K562 (cell line): Measurements from ENCODE around the gene CCN2.

Experiments used
- EP300 ChIP-seq: IDR thresholded peaks from 2 replicates; pipeline ENCODE4 v1.6.1; 2012; ENCODE audit warnings: low read length, improper control_type of control experiment
- ID3 ChIP-seq, 2 experiments: fragments of 250-450 bp in 1 of 2; fragments of 450-650 bp in 1 of 2; sonication (Bioruptor Pico) in 1 of 2; IDR thresholded peaks; 2 replicates each; pipeline versions ENCODE4 v1.6.1 to v1.8.0; 2016 to 2021; ENCODE audit warnings: mild to moderate bottlenecking in 2 of 2, moderate library complexity in 2 of 2, missing compliant biosample characterization in 1 of 2, missing genetic modification characterization in 1 of 2
- MAX ChIP-seq: sonication (generic); formaldehyde crosslinking; IDR thresholded peaks from 2 replicates; pipeline ENCODE4 v1.9.0; 2022; ENCODE audit warnings: mild to moderate bottlenecking, missing genetic modification reagents
- RFX5 ChIP-seq: IDR thresholded peaks from 2 replicates; pipeline ENCODE4 v1.6.1; 2011; ENCODE audit warnings: low read depth, mild to moderate bottlenecking, improper control_type of control experiment, low read length
- SAFB2 ChIP-seq: fragments of 200-400 bp; formaldehyde crosslinking; IDR thresholded peaks from 2 replicates; pipeline ENCODE4 v1.6.1; 2018; ENCODE audit warnings: borderline replicate concordance, low read length, low read depth, moderate library complexity; ENCODE audit not compliant: severe bottlenecking
- SLC30A9 ChIP-seq: fragments of 250-450 bp; sonication (Bioruptor Pico); IDR thresholded peaks from 2 replicates; pipeline ENCODE4 v1.8.0; 2022; ENCODE audit warnings: mild to moderate bottlenecking, moderate library complexity
- ZFP30 ChIP-seq: fragments of 250-450 bp; sonication (Bioruptor Pico); IDR thresholded peaks from 2 replicates; pipeline ENCODE4 v1.8.0; 2022; ENCODE audit warnings: moderate library complexity, mild to moderate bottlenecking, inconsistent platforms, borderline replicate concordance
- ZFX ChIP-seq: sonication (generic); formaldehyde crosslinking; IDR thresholded peaks from 2 replicates; pipeline ENCODE4 v1.8.0; 2022; ENCODE audit warnings: mild to moderate bottlenecking, missing genetic modification reagents, moderate library complexity
- TF ChIP-seq, protein P1 (sequence below): sonication (generic); formaldehyde crosslinking; IDR thresholded peaks from 2 replicates; pipeline ENCODE4 v1.8.0; 2022; ENCODE audit warnings: missing genetic modification reagents, mild to moderate bottlenecking, borderline replicate concordance
- TF ChIP-seq, protein P2 (sequence below), 3 experiments: IDR thresholded peaks in 2 of 3; conservative IDR thresholded peaks in 1 of 3; 2 replicates each; pipeline ENCODE4 v1.5.1; 2011 to 2012; ENCODE audit warnings: low read length in 3 of 3, mild to moderate bottlenecking in 3 of 3, control low read depth in 2 of 3, improper control_type of control experiment in 1 of 3, inconsistent platforms in 1 of 3, low read depth in 1 of 3, mixed read lengths in 1 of 3, moderate library complexity in 1 of 3; ENCODE audit not compliant: insufficient read depth in 2 of 3
- TF ChIP-seq, protein P3 (sequence below): fragments of 250-450 bp; sonication (Bioruptor Pico); IDR thresholded peaks from 2 replicates; pipeline ENCODE4 v1.4.0; 2020; ENCODE audit warnings: mild to moderate bottlenecking, moderate library complexity, borderline replicate concordance

DNA sequence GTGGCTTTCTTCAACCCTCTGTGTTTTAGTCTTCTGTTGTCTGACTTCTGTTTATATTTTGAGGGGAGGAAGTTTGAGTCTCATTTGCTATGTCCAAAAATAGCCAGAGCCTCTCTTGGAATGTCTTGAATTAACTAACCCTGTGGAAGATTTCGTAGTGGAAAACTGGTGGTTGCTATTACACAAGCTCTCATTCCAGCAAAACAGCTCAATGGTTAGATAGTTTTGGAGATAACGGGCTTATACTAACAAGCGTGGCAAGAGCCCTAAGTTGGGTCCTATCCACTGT lies 1.6 kb downstream of the CCN2 start:
- TF ChIP-seq ID3 (CRISPR knock-in tag; IDR thresholded peaks at IDR 0.05) (no peak), ID3 (tag; IDR thresholded peaks at IDR 0.05) (no peak), RFX5 (no peak), ZFX (no peak), SAFB2 (no peak), ZFP30 (no peak), SLC30A9 (CRISPR knock-in tag) (no peak), MAX (no peak), EP300 (no peak)
- TF ChIP-seq, protein P1, sequence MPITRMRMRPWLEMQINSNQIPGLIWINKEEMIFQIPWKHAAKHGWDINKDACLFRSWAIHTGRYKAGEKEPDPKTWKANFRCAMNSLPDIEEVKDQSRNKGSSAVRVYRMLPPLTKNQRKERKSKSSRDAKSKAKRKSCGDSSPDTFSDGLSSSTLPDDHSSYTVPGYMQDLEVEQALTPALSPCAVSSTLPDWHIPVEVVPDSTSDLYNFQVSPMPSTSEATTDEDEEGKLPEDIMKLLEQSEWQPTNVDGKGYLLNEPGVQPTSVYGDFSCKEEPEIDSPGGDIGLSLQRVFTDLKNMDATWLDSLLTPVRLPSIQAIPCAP (CRISPR knock-in tag), result no peak
- TF ChIP-seq, protein P2, sequence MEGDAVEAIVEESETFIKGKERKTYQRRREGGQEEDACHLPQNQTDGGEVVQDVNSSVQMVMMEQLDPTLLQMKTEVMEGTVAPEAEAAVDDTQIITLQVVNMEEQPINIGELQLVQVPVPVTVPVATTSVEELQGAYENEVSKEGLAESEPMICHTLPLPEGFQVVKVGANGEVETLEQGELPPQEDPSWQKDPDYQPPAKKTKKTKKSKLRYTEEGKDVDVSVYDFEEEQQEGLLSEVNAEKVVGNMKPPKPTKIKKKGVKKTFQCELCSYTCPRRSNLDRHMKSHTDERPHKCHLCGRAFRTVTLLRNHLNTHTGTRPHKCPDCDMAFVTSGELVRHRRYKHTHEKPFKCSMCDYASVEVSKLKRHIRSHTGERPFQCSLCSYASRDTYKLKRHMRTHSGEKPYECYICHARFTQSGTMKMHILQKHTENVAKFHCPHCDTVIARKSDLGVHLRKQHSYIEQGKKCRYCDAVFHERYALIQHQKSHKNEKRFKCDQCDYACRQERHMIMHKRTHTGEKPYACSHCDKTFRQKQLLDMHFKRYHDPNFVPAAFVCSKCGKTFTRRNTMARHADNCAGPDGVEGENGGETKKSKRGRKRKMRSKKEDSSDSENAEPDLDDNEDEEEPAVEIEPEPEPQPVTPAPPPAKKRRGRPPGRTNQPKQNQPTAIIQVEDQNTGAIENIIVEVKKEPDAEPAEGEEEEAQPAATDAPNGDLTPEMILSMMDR (IDR thresholded peaks at IDR 0.05 in 2 of 3, conservative IDR thresholded peaks at IDR 0.05 in 1 of 3; ENCODE audit: insufficient read depth in 2 of 3, low read depth in 1 of 3, low read length in 3 of 3), result no peak
- TF ChIP-seq, protein P3, sequence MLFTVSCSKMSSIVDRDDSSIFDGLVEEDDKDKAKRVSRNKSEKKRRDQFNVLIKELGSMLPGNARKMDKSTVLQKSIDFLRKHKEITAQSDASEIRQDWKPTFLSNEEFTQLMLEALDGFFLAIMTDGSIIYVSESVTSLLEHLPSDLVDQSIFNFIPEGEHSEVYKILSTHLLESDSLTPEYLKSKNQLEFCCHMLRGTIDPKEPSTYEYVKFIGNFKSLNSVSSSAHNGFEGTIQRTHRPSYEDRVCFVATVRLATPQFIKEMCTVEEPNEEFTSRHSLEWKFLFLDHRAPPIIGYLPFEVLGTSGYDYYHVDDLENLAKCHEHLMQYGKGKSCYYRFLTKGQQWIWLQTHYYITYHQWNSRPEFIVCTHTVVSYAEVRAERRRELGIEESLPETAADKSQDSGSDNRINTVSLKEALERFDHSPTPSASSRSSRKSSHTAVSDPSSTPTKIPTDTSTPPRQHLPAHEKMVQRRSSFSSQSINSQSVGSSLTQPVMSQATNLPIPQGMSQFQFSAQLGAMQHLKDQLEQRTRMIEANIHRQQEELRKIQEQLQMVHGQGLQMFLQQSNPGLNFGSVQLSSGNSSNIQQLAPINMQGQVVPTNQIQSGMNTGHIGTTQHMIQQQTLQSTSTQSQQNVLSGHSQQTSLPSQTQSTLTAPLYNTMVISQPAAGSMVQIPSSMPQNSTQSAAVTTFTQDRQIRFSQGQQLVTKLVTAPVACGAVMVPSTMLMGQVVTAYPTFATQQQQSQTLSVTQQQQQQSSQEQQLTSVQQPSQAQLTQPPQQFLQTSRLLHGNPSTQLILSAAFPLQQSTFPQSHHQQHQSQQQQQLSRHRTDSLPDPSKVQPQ (CRISPR knock-in tag), result no peak
